GM19193 (cell line): ENCODE measurements around the gene SYNE3.
A peak's percentile ranks its signal among the peaks of the same experiment; 100 is the strongest.

Experiments used
- POLR2A ChIP-seq: IDR thresholded peaks from 4 replicates; pipeline ENCODE4 v1.6.1; 2011; ENCODE audit not compliant: insufficient read depth, insufficient read length; ENCODE audit errors: extremely low read depth

The SYNE3 gene

GRCh38 chr14:95508377-95508776 is 8.1 kb downstream of the SYNE3 start:
- no peak for TF ChIP-seq POLR2A

GRCh38 chr14:95507701-95508103 is 8.7 kb downstream of the SYNE3 start:
- TF ChIP-seq POLR2A, result no peak

- TF ChIP-seq POLR2A, result no peak
These were observed 9.3 kb downstream of the SYNE3 start for GRCh38 chr14:95507174-95507573.

GRCh38 chr14:95505030-95505589 is 11.3 kb downstream of the SYNE3 start:
- TF ChIP-seq POLR2A, result peak; percentile 20

GRCh38 chr14:95504135-95505029 is 12.1 kb downstream of the SYNE3 start:
- TF ChIP-seq POLR2A, result no peak

- TF ChIP-seq POLR2A, result no peak
These were observed 12.9 kb downstream of the SYNE3 start for GRCh38 chr14:95503365-95504134.

- no peak for TF ChIP-seq POLR2A
These were observed 14.0 kb downstream of the SYNE3 start for GRCh38 chr14:95502381-95502950.

- no peak for TF ChIP-seq POLR2A
These were observed 15.6 kb downstream of the SYNE3 start for GRCh38 chr14:95500772-95501401.

- no peak for TF ChIP-seq POLR2A
These were observed 16.2 kb downstream of the SYNE3 start for GRCh38 chr14:95500201-95500681.

- no peak for TF ChIP-seq POLR2A
These were observed 17.1 kb downstream of the SYNE3 start for GRCh38 chr14:95499354-95499750.

GRCh38 chr14:95498622-95499353 is 17.7 kb downstream of the SYNE3 start:
- no peak for TF ChIP-seq POLR2A

- TF ChIP-seq POLR2A, result no peak
These were observed 18.9 kb downstream of the SYNE3 start for GRCh38 chr14:95497561-95498011.

GRCh38 chr14:95496690-95497259 is 19.7 kb downstream of the SYNE3 start:
- no peak for TF ChIP-seq POLR2A
